ENCODE measurements around the gene NUP54.

Gene NUP54

GRCh38 chr4:76148142-76148865, at the start of gene NUP54:
TSS of gene NUP54 (minus strand) at chr4:76148397. CDS start at chr4:76148374, 23 bp downstream.
- peak; percentile 94 for DNase-seq

- DNase-seq: no peak
Observed at GRCh38 chr4:76197031-76197743, 49.0 kb upstream of the NUP54 start.

GRCh38 chr4:76196376-76196775, 48.2 kb upstream of the NUP54 start:
- DNase-seq: peak; percentile 46

- DNase-seq: no peak
Observed at GRCh38 chr4:76195326-76195725, 47.1 kb upstream of the NUP54 start.

GRCh38 chr4:76194325-76194724, 46.1 kb upstream of the NUP54 start:
- peak; percentile 97 for DNase-seq

- peak; percentile 49 for DNase-seq
Observed at GRCh38 chr4:76192236-76192635, 44.0 kb upstream of the NUP54 start.

- DNase-seq: no peak
Observed at GRCh38 chr4:76188557-76188956, 40.4 kb upstream of the NUP54 start.

- DNase-seq: no peak
Observed at GRCh38 chr4:76188149-76188548, 40.0 kb upstream of the NUP54 start.

GRCh38 chr4:76187152-76187551, 39.0 kb upstream of the NUP54 start:
- no peak for DNase-seq

GRCh38 chr4:76182463-76182862, 34.3 kb upstream of the NUP54 start:
- no peak for DNase-seq

GRCh38 chr4:76179398-76180318, 31.5 kb upstream of the NUP54 start:
- DNase-seq: peak; percentile 81

GRCh38 chr4:76178296-76178695, 30.1 kb upstream of the NUP54 start:
- DNase-seq: no peak

GRCh38 chr4:76177709-76178108, 29.5 kb upstream of the NUP54 start:
- DNase-seq: no peak

- no peak for DNase-seq
Observed at GRCh38 chr4:76175336-76175735, 27.1 kb upstream of the NUP54 start.

- no peak for DNase-seq
Observed at GRCh38 chr4:76174216-76174615, 26.0 kb upstream of the NUP54 start.

GRCh38 chr4:76168688-76169087, 20.5 kb upstream of the NUP54 start:
- no peak for DNase-seq

- DNase-seq: no peak
Observed at GRCh38 chr4:76166480-76166879, 18.3 kb upstream of the NUP54 start.

GRCh38 chr4:76160355-76160754, 12.2 kb upstream of the NUP54 start:
- DNase-seq: no peak

- no peak for DNase-seq
Observed at GRCh38 chr4:76156635-76157034, 8.4 kb upstream of the NUP54 start.

GRCh38 chr4:76155979-76156378, 7.8 kb upstream of the NUP54 start:
- no peak for DNase-seq

GRCh38 chr4:76153356-76153755, 5.2 kb upstream of the NUP54 start:
- no peak for DNase-seq

- DNase-seq: peak; percentile 56
Observed at GRCh38 chr4:76147454-76148141, 599 bp downstream of the NUP54 start.

GRCh38 chr4:76144546-76144945, 3.7 kb downstream of the NUP54 start:
- no peak for DNase-seq

All from inflammatory macrophage treated with lipopolysaccharide for 4 hours (primary cell).